ENCODE data around the gene FOXL1. TPM values are rescaled to one million over a fixed set of nuclear protein-coding genes. Genes with fewer than 3 reads are reported as not detected.

Gene FOXL1
- polyA plus RNA-seq, 4 donors, result 0.22 to 6.3 (median 1.5) TPM

GRCh38 chr16:86545481-86545880 lies 32.9 kb upstream of the FOXL1 start:
- Histone ChIP-seq H3K36me3 (ENCODE audit: control insufficient read depth in 3 of 3, insufficient read depth in 2 of 3, low read depth in 1 of 3, low read length in 3 of 3) (peaks cover 10 to 58% (median 14%) of the 10 kb centered on the region in 3 donors), H3K9me3 (ENCODE audit: control insufficient read depth in 2 of 2, insufficient read depth in 1 of 2, low read depth in 1 of 2, low read length in 1 of 2) (no peaks in the 10 kb centered on the region), H3K27ac (ENCODE audit: low read depth in 1 of 3, low read length in 2 of 3) (no peak overlapping the region), H3K27me3 (ENCODE audit: control insufficient read depth in 3 of 3, insufficient read depth in 3 of 3, low read length in 3 of 3) (no peaks in the 10 kb centered on the region), H3K4me1 (ENCODE audit: control insufficient read depth in 3 of 3, insufficient read depth in 2 of 3, low read depth in 1 of 3, low read length in 2 of 3) (no peaks in the 10 kb centered on the region), H3K4me3 (ENCODE audit: low read depth in 1 of 3, low read length in 3 of 3) (no peak overlapping the region)
- WGBS, 3 donors, result 79 to 89% (median 87%) methylated on average over 12 of the region's 12 CpGs
- FAIRE-seq (no peak), DNase-seq (no peak)

- FAIRE-seq, result no peak
- H3K9me3 ChIP-seq (ENCODE audit: control insufficient read depth in 2 of 2, insufficient read depth in 1 of 2, low read depth in 1 of 2, low read length in 1 of 2), result no peaks in the 10 kb centered on the region
- 85 to 90% (median 87%) methylated on average over 19 of the region's 19 CpGs for WGBS, 3 donors
- no peak overlapping the region for H3K4me3 ChIP-seq (ENCODE audit: low read depth in 1 of 3, low read length in 3 of 3)
- no peaks in the 10 kb centered on the region for H3K27me3 ChIP-seq (ENCODE audit: control insufficient read depth in 3 of 3, insufficient read depth in 3 of 3, low read length in 3 of 3)
- H3K4me1 ChIP-seq (ENCODE audit: control insufficient read depth in 3 of 3, insufficient read depth in 2 of 3, low read depth in 1 of 3, low read length in 2 of 3), result no peaks in the 10 kb centered on the region
- no peak for DNase-seq
- H3K27ac ChIP-seq (ENCODE audit: low read depth in 1 of 3, low read length in 2 of 3), result no peak overlapping the region
- H3K36me3 ChIP-seq (ENCODE audit: control insufficient read depth in 3 of 3, insufficient read depth in 2 of 3, low read depth in 1 of 3, low read length in 3 of 3), result peaks cover 9 to 57% (median 14%) of the 10 kb centered on the region in 3 donors
Measured at GRCh38 chr16:86545954-86546637, 32.3 kb upstream of the FOXL1 start.

- WGBS, 3 donors, result 29 to 81% (median 61%) methylated on average over 8 of the region's 8 CpGs
- FAIRE-seq (no peak), DNase-seq (peak in 1 of 2 donors; percentile 16)
- no peak overlapping the region for H3K4me3 ChIP-seq (ENCODE audit: low read depth in 1 of 3, low read length in 3 of 3)
- H3K36me3 ChIP-seq (ENCODE audit: control insufficient read depth in 3 of 3, insufficient read depth in 2 of 3, low read depth in 1 of 3, low read length in 3 of 3), result peaks cover 9 to 54% (median 11%) of the 10 kb centered on the region in 3 donors
- H3K27ac ChIP-seq (ENCODE audit: low read depth in 1 of 3, low read length in 2 of 3), result no peak overlapping the region
- no peaks in the 10 kb centered on the region for H3K27me3 ChIP-seq (ENCODE audit: control insufficient read depth in 3 of 3, insufficient read depth in 3 of 3, low read length in 3 of 3)
- no peaks in the 10 kb centered on the region for H3K4me1 ChIP-seq (ENCODE audit: control insufficient read depth in 3 of 3, insufficient read depth in 2 of 3, low read depth in 1 of 3, low read length in 2 of 3)
- no peaks in the 10 kb centered on the region for H3K9me3 ChIP-seq (ENCODE audit: control insufficient read depth in 2 of 2, insufficient read depth in 1 of 2, low read depth in 1 of 2, low read length in 1 of 2)
Measured at GRCh38 chr16:86546638-86547013, 31.7 kb upstream of the FOXL1 start.

- Histone ChIP-seq H3K4me3 (ENCODE audit: low read depth in 1 of 3, low read length in 3 of 3) (no peak overlapping the region), H3K27ac (ENCODE audit: low read depth in 1 of 3, low read length in 2 of 3) (no peak overlapping the region), H3K9me3 (ENCODE audit: control insufficient read depth in 2 of 2, insufficient read depth in 1 of 2, low read depth in 1 of 2, low read length in 1 of 2) (no peaks in the 10 kb centered on the region), H3K27me3 (ENCODE audit: control insufficient read depth in 3 of 3, insufficient read depth in 3 of 3, low read length in 3 of 3) (no peaks in the 10 kb centered on the region), H3K4me1 (ENCODE audit: control insufficient read depth in 3 of 3, insufficient read depth in 2 of 3, low read depth in 1 of 3, low read length in 2 of 3) (no peaks in the 10 kb centered on the region), H3K36me3 (ENCODE audit: control insufficient read depth in 3 of 3, insufficient read depth in 2 of 3, low read depth in 1 of 3, low read length in 3 of 3) (peaks cover 9 to 54% (median 10%) of the 10 kb centered on the region in 3 donors)
- WGBS, 3 donors, result 94 to 95% (median 95%) methylated on average over 11 of the region's 11 CpGs
- FAIRE-seq, result no peak
- DNase-seq, result no peak
Measured at GRCh38 chr16:86547286-86547685, 31.1 kb upstream of the FOXL1 start.

DNA sequence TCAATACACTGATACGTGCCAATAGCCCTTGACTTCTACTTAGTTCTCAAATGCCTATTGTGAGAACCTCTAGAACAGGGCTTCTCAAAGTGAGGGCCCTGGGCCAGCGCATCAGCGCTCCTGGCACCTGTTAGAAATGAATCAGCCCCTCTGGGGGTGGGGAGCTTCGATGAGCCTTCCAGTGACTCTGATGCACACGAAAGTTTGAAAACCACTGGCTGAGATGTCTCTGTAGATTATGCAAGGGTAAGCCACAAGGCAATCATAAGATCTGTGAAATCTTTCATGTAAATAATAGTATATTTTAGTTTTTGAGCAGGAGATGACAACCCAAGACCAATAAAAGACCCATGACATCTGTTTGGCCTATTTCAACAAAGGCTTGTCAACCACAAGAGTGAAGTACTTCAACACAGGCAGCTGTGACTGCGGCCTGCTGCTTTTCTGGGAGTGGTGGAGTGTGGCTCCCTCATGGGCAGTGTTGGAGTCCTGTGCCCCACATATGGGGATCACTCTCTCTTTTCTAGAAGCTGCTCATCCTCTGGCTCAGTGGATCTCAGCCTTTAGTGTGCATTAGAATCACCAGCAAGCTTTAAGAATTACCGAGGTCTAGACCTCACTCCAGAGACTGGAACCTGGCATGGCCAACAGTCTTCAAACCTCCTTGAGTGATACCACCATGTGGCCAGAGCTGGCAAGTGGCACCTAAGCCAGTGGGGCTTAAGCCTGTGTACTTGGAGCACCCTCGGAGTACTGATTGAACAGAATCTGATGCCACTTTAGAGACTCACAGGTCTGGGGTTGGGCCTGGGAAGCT lies 29.1 kb upstream of the FOXL1 start:
- H3K27ac ChIP-seq (ENCODE audit: low read depth in 1 of 3, low read length in 2 of 3), result no peak overlapping the region
- FAIRE-seq (no peak), DNase-seq (no peak)
- no peak overlapping the region for H3K4me3 ChIP-seq (ENCODE audit: low read depth in 1 of 3, low read length in 3 of 3)
- H3K9me3 ChIP-seq (ENCODE audit: control insufficient read depth in 2 of 2, insufficient read depth in 1 of 2, low read depth in 1 of 2, low read length in 1 of 2), result no peaks in the 10 kb centered on the region
- peaks cover 0 to 3% (median 2%) of the 10 kb centered on the region in 3 donors for H3K4me1 ChIP-seq (ENCODE audit: control insufficient read depth in 3 of 3, insufficient read depth in 2 of 3, low read depth in 1 of 3, low read length in 2 of 3)
- no peaks in the 10 kb centered on the region for H3K27me3 ChIP-seq (ENCODE audit: control insufficient read depth in 3 of 3, insufficient read depth in 3 of 3, low read length in 3 of 3)
- H3K36me3 ChIP-seq (ENCODE audit: control insufficient read depth in 3 of 3, insufficient read depth in 2 of 3, low read depth in 1 of 3, low read length in 3 of 3), result peaks cover 7 to 44% (median 10%) of the 10 kb centered on the region in 3 donors
- WGBS, 3 donors, result 75 to 84% (median 80%) methylated on average over 8 of the region's 8 CpGs

DNA sequence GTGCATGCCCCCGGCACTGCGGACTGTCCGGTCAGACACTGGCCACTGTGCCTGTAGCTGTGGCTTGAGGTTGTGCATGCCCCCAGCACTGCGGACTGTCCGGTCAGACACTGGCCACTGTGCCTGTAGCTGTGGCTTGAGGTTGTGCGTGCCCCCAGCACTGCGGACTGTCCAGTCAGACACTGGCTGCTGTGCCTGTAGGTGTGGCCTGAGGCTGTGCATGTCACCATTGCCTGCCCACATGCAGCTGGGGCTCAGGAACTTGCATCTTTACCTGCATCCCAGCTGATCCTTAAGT lies 28.5 kb upstream of the FOXL1 start:
- FAIRE-seq (no peak), DNase-seq (no peak)
- Histone ChIP-seq H3K27ac (ENCODE audit: low read depth in 1 of 3, low read length in 2 of 3) (no peak overlapping the region), H3K36me3 (ENCODE audit: control insufficient read depth in 3 of 3, insufficient read depth in 2 of 3, low read depth in 1 of 3, low read length in 3 of 3) (peaks cover 7 to 44% (median 10%) of the 10 kb centered on the region in 3 donors), H3K9me3 (ENCODE audit: control insufficient read depth in 2 of 2, insufficient read depth in 1 of 2, low read depth in 1 of 2, low read length in 1 of 2) (no peaks in the 10 kb centered on the region), H3K4me1 (ENCODE audit: control insufficient read depth in 3 of 3, insufficient read depth in 2 of 3, low read depth in 1 of 3, low read length in 2 of 3) (peaks cover 0 to 6% (median 3%) of the 10 kb centered on the region in 3 donors), H3K27me3 (ENCODE audit: control insufficient read depth in 3 of 3, insufficient read depth in 3 of 3, low read length in 3 of 3) (no peaks in the 10 kb centered on the region), H3K4me3 (ENCODE audit: low read depth in 1 of 3, low read length in 3 of 3) (no peak overlapping the region)
- 96 to 99% (median 99%) methylated on average over 7 of the region's 7 CpGs for WGBS, 3 donors

GRCh38 chr16:86550281-86550680 lies 28.1 kb upstream of the FOXL1 start:
- DNase-seq, result no peak
- Histone ChIP-seq H3K9me3 (ENCODE audit: control insufficient read depth in 2 of 2, insufficient read depth in 1 of 2, low read depth in 1 of 2, low read length in 1 of 2) (no peaks in the 10 kb centered on the region), H3K27me3 (ENCODE audit: control insufficient read depth in 3 of 3, insufficient read depth in 3 of 3, low read length in 3 of 3) (no peaks in the 10 kb centered on the region), H3K27ac (ENCODE audit: low read depth in 1 of 3, low read length in 2 of 3) (no peak overlapping the region), H3K36me3 (ENCODE audit: control insufficient read depth in 3 of 3, insufficient read depth in 2 of 3, low read depth in 1 of 3, low read length in 3 of 3) (peaks cover 7 to 44% (median 10%) of the 10 kb centered on the region in 3 donors), H3K4me3 (ENCODE audit: low read depth in 1 of 3, low read length in 3 of 3) (no peak overlapping the region), H3K4me1 (ENCODE audit: control insufficient read depth in 3 of 3, insufficient read depth in 2 of 3, low read depth in 1 of 3, low read length in 2 of 3) (peaks cover 0 to 6% (median 5%) of the 10 kb centered on the region in 3 donors)
- WGBS, 3 donors, result 94 to 96% (median 96%) methylated on average over 5 of the region's 5 CpGs
- no peak for FAIRE-seq

GRCh38 chr16:86553356-86553755 lies 25.0 kb upstream of the FOXL1 start:
- Histone ChIP-seq H3K4me3 (ENCODE audit: low read depth in 1 of 3, low read length in 3 of 3) (no peak overlapping the region), H3K4me1 (ENCODE audit: control insufficient read depth in 3 of 3, insufficient read depth in 2 of 3, low read depth in 1 of 3, low read length in 2 of 3) (peaks cover 0 to 10% (median 6%) of the 10 kb centered on the region in 3 donors), H3K9me3 (ENCODE audit: control insufficient read depth in 2 of 2, insufficient read depth in 1 of 2, low read depth in 1 of 2, low read length in 1 of 2) (no peaks in the 10 kb centered on the region), H3K36me3 (ENCODE audit: control insufficient read depth in 3 of 3, insufficient read depth in 2 of 3, low read depth in 1 of 3, low read length in 3 of 3) (peaks cover 2 to 27% (median 2%) of the 10 kb centered on the region in 3 donors), H3K27me3 (ENCODE audit: control insufficient read depth in 3 of 3, insufficient read depth in 3 of 3, low read length in 3 of 3) (no peaks in the 10 kb centered on the region), H3K27ac (ENCODE audit: low read depth in 1 of 3, low read length in 2 of 3) (no peak overlapping the region)
- 94 to 98% (median 97%) methylated on average over 22 of the region's 22 CpGs for WGBS, 3 donors
- FAIRE-seq, result no peak
- no peak for DNase-seq

Data from small intestine (tissue), 7 donors.